Stimulated activated CD8-positive, alpha-beta memory T cell treated with anti-CD3 and anti-CD28 coated beads, Interleukin-7, amount 100 ng/mL, for 4 hours (primary cell): ENCODE measurements around the gene UBFD1.
"Not testable (repeated sequence)": the region's sequence is repeated elsewhere in the genome, so short reads cannot be mapped to it uniquely, and the experiment has no call there.

ENCODE experiments used
- DNase-seq, 2 donors: peaks; one replicate each; pipeline ENCODE4 v3.0.0-alpha.2; 2020; ENCODE audit warnings: low read depth in 2 of 2

UBFD1 gene

DNA sequence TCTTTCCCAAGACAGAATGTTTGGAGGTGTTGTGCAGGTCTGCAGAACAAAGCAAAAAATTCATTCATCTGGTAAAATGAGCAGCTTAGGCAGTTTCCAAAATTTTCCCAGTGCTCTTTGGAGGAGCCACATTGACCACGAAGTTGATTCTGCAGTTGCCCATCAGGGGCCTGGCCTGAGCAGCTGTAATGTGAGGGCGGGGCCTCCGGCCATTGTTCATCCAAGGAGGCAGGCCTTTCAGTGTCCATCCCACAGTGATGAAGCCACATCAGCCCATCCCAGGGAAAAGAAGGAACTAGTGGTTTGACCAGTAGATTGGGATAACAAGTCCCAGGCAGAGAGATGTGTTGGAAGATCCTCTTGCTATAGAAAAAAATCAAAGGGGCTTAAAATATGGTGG, 10.1 kb downstream of the UBFD1 start:
- no peak for DNase-seq

DNA sequence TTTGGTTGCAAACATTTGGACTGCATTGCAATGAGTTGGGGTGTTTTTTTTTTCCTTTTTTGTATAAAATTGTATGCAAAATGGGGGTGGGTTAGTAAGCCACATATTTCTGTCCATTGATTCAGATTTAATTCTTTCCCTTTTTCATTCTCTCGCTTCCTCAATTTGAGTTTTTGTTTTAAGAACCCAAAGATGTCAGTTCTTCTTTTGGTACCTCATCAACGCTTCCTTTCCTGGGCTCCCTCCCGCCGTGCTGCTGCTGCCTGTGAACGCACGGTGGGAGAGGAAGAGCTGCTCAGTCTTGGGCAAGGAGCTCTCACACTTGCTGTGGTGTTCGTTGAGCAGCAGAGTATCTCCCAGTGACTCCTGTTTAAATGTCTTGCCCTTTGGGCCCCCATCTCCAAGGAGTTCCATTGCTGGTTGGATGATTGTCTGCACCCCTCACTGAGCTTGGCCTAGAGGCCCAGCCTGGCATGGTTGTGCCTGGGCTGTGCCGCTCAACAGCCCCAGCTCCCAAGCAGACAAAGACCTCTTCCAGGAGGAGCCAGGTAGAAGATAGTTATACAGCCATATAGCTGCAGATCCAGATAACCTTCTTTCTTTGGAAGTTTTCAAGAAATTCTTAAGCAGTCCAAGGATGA, 13.6 kb downstream of the UBFD1 start:
- DNase-seq = no peak

DNA sequence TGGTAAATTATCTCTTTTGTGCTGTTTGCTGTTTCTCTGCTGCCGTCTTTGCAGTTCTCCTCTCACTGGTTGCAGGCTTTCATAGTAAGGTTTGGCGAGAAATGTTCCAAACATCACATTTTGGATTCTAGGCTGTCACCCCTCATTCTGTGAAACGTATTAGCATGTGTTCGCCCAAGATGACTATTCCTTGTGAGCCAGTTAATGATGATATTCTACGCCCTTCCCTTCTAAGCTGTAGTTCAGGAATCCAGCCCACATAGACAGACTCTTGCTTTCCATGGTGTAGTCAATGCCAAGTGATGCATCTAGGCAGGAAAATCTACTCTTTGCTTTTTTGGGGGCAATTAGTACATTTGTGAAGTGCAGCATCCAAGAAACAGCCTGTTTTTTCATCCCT, 14.4 kb downstream of the UBFD1 start:
- no peak for DNase-seq

DNA sequence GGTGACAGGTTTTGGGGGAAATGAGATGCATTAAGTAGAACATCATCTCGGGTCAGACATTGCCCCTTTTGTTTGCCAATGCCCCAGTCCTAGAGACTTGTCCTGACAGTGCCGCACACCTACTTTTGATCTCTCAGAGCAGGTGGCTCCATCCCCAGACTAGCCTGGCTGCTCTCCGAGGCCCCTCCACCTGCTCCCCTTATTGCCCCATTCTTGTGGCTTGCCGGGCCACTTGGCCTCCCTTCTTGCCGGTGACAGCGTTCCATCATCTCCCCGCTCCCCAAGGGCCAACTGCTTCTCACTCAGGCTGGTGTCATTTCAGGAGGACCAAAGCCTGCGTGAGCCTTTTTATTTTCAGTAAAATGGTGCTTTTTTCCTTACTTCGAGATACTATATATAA, 14.9 kb downstream of the UBFD1 start:
- DNase-seq = no peak

DNA sequence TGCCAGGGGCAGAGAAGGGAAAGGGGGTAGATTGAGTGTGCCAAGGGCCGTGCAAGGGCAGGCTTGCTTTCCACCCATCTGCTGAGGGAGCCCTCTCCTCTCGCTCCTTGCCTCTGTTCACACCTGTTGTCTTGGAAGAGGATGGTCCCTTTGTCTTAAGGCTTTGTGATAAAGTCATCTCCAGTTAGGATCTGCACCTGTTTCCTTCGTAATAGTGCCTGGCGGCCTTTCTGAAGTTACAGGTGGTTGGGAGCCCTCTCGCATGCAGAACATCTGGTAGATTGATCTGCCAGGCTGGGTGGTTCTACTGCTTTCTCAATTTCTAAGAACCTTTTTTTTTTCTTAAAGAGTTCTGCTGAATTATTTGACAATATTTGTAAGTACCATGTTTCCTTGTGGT, 16.3 kb downstream of the UBFD1 start:
- DNase-seq = no peak

DNA sequence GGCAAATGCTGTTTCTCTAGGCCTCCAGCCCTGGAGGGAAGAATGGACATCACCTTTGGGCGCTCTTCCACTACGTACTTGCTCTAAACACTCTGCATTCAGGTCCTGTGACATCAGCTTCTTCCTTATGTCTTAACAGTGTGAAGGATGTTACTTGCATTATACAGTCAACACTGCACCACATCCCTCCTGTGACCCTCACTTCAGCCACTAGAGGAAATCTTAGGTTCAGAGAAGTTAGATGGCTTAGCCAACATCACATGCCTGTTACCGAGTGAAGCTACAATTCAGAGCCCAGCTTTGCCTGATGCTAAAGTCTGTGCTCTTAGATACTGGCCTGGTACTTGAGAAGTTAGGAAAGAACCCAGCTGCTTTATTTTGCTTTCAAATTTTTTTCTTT, 18.3 kb downstream of the UBFD1 start:
- DNase-seq = no peak

DNA sequence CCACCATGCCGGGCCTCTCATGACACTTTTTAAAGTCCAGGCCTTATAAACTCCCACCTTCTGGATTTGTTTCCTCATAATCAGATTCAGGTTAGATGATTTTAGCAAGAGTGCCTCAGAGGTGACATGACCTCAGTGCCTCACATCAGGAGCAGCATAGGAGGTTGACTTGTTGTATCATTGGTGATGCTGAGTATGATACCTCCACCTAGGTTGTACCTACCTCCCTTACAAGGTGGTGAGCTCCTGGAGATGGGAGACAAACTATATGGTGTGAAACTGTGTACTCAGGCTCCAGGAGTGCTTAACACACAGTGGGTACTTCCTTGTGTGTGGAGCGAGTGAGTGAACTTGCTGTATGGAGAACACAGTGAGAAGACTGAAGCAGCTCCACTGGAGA, 20.0 kb downstream of the UBFD1 start:
- DNase-seq = no peak

DNA sequence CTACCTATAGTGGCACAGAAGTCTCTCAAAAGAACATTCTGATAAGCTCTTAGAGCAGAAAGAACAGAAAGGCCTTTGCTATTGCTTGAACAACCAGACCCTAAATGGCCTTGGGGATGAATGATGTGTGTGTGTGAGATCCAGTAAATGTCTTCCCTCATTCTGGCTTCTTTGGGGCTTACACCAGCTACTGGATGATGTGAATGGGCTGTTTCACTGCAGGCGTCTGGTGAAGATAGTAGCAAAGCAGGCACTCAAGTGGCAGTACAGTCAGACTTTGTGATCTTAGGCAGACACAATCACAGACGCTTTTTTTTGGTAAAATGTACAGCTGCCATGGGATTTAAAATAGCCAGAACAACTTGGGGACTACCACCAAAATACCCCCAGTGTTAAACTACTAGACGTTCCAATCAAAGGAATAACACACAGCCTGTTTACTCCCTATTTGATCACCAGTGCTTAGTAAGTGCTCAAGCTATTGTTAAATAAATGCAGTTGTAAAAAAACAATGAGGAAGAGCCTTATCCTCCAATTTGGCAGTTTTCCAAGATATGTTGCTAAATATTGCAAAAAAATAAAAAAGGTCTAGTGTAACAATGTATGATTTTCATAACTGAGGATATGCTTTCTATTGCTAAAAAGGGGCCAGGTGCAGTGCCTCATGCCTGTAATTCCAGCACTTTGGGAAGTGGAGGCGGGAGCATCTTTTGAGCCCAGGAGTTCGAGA, 20.7 kb downstream of the UBFD1 start:
- no peak for DNase-seq

DNA sequence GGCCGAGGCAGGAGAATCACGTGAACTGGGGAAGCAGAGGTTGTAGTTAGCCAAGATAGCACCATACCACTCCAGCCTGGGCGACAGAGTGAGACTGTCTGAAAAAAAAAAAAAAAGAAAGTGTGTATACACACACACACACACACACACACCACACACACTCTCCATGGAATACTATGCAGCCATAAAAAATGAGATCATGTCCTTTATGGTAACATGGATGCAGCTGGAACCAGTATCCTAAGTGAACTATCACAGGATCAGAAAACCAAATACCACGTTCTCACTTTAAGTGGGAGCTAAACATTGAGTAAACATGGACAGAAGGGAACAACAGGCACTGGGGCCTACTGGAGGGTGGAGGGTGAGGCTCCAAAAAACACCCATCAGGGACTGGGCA, 21.8 kb downstream of the UBFD1 start:
- DNase-seq = no peak

DNA sequence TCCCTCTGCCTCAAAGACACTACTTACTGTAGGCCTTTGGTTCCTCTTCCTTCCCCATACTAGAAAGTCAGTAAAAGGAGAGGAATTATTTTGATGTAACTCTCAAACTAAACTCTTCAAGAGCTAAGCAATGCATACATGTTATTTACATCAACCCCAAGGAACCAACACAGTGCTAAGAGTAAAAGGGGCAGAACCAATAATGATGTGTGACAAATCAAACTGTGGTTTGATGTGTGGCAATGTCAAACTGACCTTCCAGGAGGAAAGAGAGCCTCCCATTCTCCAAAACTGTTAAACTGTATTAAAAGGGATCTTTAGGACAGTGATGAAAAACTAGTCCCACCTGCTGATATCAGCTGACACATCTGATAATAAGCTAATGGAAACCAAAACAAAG, 22.9 kb downstream of the UBFD1 start:
- DNase-seq = no peak

DNA sequence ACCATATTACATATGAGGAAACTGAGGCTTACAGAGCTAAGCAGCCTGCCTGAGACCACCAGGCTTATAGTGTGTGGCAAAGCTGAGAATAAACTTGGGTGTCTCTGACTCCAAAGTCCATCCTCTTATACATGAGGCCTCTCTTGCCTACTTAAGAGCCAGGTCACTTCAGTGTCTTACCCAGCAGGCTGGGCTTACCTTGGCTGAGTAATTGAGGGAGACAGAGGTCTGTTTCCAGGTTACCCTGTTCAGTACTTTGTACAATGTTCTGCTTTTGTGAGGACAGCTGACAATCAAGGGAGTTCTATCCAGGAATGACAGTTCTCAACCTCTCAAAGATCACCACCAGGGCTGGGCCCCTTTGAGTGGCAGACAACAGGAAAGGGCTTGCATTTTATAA, 24.2 kb downstream of the UBFD1 start:
- DNase-seq = no peak

DNA sequence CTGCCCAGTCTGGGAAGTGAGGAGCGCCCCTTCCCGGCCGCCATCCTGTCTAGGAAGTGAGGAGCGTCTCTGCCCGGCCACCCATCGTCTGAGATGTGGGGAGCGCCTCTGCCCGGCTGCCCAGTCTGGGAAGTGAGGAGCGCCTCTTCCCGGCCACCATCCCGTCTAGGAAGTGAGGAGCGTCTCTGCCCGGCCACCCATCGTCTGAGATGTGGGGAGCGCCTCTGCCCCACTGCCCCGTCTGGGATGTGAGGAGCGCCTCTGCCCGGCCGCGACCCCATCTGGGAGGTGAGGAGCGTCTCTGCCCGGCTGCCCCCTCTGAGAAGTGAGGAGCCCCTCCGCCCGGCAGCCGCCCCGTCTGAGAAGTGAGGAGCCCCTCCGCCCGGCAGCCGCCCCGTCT, 25.7 kb downstream of the UBFD1 start:
- DNase-seq = not testable (repeated sequence)

DNA sequence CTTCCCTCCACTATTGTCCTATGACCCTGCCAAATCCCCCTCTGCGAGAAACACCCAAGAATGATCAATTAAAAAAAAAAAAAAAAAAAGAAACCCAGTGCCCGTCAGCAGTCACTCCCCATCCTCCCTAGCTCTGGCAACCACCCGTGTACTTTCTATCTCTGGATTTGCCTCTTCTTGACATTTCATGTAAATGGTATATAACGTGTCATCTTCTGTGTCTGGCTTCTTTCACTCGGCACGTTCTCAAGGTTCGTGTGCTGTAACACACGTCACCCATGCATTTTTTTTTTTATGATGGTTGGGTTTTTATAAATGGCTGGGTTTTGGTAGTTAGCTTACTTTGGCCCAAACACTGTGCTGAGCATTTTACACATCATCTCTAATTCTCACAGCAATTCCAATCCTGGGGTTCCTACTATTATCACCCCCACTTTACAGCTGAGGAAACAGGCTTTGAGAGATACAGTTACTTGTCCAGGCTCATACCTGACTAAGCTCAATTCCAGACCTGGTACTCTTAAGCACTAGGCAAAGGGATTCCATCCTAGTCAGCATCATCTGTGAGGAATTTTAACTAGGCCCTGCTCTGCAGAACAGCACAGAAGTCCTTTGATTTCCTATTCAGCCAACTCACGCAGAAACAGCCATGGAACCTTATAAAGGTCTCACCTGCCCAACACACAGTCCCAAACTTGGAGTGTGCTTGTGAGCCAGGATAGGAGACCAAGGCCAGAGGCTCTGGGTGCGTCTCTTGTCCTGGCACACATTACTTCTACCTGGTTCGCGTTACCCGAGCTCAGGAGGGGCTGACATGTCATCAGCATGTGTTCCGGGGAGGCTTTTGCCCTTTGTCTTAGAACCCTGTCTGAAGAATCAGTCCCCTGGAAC, 26.9 kb downstream of the UBFD1 start:
- no peak for DNase-seq

DNA sequence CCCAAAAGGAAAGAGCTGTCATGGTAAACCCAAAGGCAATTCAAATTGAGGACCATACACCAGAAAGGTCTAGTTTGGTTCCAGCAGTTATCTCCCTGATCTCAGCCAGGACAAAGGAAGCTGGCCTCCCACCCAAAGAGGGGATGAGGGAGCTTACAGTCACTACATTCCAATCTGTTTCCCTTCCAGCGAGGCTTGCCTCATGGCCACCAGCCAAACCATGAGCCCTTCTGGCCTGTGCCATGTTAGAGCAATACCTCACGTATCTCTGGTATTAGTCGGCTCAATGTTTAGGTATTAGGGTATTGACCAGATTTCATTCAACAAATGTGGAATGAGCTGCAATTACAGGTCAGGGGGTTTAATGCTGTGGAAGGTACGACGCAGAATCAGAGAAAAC, 30.2 kb downstream of the UBFD1 start:
- no peak for DNase-seq

DNA sequence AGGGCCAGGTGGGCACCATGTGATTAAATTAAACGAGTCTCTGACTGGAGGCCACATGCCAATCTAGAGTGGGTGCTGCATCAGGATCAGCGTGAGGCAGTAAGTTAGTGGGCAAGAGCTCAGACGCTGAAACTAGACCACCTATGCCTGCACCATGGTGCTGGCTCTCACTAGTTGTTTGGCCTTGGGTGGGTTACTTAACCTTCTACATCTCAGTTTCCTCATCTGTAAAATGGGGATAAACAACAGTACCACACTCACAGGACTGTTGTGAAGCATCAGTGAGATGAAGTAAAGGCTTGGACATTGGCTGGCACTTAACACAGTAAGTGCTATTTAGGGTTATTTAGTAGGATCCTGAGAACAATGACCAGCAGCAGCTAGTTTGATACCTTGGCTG, 32.7 kb downstream of the UBFD1 start:
- DNase-seq = no peak

DNA sequence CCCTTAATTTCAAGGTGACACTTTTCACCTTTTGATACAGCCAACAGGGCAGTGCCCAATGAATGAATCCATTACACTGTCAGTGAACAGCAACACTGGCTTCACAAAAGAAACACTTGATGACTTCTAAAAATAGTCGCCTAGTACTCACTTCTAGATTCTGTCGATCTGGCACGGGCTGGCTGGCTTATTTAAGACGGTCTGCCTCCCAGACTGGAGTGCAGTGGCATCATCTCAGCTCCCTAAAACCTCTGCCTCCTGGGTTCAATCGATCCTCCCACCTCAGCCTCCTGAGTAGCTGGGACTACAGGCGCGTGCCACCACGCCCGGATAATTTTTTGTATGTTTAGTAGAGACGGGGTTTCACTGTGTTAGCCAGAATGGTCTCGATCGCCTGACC, 36.7 kb downstream of the UBFD1 start:
- DNase-seq = no peak

DNA sequence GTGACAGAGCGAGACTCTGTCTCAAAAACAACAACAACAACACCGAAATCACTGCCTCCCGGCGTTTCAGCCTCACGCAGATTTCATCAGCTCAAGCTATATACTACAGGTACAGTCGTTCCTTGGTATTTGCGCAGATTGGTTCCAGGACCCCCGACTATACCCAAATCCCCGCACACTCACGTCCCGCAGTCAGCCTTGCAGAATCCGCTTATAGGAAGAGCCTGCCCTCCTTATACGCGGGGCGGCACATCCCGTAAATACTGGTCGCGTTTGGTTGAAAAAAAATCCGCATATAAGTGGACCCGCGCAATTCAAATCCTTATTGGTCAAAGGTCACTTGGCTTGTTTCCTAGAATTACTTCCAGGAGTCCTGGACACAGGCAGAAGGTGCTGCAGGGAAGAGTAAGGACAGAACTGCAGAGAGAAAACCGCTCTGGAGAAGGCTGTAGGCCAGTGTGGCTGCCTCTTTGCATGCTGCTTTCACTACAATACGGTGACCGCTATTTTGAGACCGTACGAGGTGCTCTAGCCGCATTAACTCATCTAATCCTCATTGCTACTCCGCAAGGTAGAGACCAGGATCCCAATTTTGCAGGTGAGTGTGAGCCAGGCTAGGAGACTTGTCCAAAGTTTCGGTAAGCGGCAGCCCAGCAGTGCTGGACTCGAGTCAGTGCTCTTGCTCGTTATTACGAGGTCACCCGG, 37.9 kb downstream of the UBFD1 start:
- no peak for DNase-seq

DNA sequence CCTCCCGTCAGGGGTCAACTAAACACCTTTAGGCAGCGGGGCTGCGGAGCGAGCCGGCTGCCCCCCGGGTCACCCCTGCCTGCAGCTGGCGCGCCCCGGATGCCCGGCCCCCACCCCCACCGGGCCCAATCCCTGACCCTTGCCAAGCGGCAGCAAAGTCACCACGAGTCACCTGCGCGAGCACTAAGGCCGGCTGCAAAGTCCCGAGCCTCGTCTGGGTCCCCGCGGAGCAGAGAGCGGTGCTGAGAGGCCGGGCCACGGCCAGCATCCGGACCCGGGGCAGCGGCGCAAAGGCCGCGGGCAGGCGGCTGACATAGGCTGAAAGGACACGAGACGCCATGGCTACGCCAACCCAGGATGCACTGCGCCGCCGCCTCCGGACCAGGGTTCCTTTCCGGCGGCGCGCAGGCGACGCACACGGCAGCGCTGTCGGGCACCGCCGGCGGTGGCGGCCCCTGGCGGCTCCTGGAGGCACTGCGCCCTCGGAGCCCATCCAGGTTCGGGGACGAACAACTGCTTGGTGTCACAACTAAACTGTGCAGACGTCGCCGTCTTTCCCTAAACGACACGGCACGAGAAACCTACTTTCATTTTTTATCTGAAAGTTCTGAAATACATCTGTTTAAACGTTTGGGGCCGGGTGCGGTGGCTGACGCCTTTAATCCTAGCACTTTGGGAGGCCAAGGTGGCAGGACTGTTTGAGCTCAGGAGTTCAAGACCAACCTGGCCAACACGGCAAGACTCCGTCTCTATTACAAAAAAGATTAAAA, 38.6 kb downstream of the UBFD1 start, which contains the start of gene NDUFAB1:
Gene NDUFAB1, minus strand, starts transcription at position 366 of the 770 bp plus-strand sequence. Its CDS starts 26 bp downstream, at position 340.
- DNase-seq = peak; percentile 70 to 86

DNA sequence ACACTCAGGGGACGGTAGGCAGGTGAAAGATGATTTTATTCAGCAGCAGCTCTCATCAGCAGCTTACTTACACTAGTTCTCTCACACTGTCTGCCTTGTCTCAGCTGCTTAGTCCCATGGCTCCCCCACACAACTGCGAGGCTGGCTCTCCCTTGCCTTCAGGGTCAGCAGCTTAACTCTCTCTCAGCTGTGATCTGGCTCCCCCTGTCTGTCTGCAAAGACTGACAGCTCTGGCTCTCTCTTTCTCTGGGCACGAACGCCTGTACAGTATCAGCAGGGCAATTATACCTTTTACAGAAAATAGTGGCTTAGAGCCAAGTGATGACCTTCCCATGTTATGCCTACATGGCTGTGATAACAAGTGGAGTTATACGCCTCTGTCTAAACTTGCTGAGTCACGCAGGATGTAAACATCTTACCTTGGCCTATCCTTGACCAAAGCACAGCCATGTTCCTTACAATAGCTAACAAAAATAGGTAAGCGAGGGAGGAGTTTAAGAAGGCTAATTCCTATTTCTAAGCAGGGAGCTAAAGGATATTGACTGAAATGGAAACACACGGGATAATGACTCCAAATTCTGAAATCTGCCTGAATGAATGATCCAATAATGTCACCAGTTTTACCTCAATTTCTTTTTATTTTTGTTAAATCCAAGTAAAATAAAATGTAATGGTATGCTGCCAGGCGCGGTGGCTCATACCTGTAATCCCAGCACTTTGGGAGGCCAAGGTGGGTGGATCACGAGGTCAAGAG, 39.7 kb downstream of the UBFD1 start:
- DNase-seq = no peak

DNA sequence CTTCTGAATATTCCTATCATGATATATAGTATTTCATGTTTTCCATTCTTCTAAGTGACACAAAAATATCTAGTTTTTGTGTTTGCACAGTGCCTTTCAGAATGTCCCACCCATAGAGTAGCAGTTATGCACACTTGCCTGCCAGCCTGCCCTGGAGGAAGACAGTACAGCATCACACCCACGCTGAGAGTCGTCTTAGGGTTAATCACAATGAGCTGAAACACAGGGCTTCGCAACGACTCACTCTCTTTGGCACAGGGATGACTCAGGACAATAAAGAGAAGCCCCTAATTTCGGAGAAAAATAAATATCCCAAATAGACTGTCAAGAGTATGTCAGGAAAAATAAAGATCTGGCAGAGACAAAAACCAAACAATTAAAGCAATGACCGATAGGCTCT, 50.2 kb downstream of the UBFD1 start:
- no peak for DNase-seq

DNA sequence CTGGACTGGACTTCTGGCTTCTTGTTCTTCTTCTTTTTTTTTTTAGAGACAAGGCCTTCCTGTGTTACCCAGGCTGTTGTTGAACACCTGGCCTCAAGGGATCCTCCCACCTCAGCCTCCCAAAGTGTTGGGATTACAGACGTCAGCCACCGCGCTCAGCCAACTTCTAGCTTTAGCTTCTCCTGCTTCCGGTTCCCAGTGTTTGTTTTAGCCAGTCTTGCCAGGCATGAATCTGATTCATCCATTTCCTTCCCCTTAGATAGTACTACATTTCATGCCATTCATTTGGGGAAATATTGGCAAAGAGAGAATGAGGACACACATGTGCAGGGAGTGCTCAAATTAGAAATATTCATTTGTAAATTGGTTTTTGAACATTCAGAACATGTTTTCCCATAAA, 50.7 kb downstream of the UBFD1 start:
- DNase-seq = no peak
